ENCODE measurements around the gene KNCN.
A peak's percentile ranks its signal among the peaks of the same experiment; 100 is the strongest.

KNCN gene

GRCh38 chr1:46545784-46546183 lies 5.7 kb downstream of the KNCN start:
- Histone ChIP-seq H3K36me3 (replicated peaks) (no peaks in the 10 kb centered on the region), H3K27me3 (replicated peaks) (peaks cover 45% of the 10 kb centered on the region), H3K4me3 (ENCODE audit: low read depth, low read length) (no peak overlapping the region), H3K27ac (no peak overlapping the region)
- TF ChIP-seq CTCF (IDR thresholded peaks at IDR 0.05; ENCODE audit: low read depth, low read length, missing control alignments): no peak
- DNase-seq: no peak
- in situ Hi-C loops (cut with HindIII; ENCODE audit: low pct_ligation_motif_present, low sequenced_read_pairs): no loop called here

GRCh38 chr1:46544561-46545240 lies 6.7 kb downstream of the KNCN start:
- peaks cover 48% of the 10 kb centered on the region for H3K27me3 ChIP-seq (replicated peaks)
- H3K36me3 ChIP-seq (replicated peaks): no peaks in the 10 kb centered on the region
- no peak for TF ChIP-seq CTCF (IDR thresholded peaks at IDR 0.05; ENCODE audit: low read depth, low read length, missing control alignments)
- DNase-seq: no peak
- no peak overlapping the region for H3K27ac ChIP-seq
- in situ Hi-C loops (cut with HindIII; ENCODE audit: low pct_ligation_motif_present, low sequenced_read_pairs): no loop called here
- H3K4me3 ChIP-seq (ENCODE audit: low read depth, low read length): no peak overlapping the region

GRCh38 chr1:46543761-46544560 lies 7.5 kb downstream of the KNCN start:
- TF ChIP-seq CTCF (IDR thresholded peaks at IDR 0.05; ENCODE audit: low read depth, low read length, missing control alignments): no peak
- in situ Hi-C loops (cut with HindIII; ENCODE audit: low pct_ligation_motif_present, low sequenced_read_pairs): no loop called here
- no peak overlapping the region for H3K27ac ChIP-seq
- DNase-seq: no peak
- no peak overlapping the region for H3K4me3 ChIP-seq (ENCODE audit: low read depth, low read length)
- no peaks in the 10 kb centered on the region for H3K36me3 ChIP-seq (replicated peaks)
- peaks cover 48% of the 10 kb centered on the region for H3K27me3 ChIP-seq (replicated peaks)

GRCh38 chr1:46543382-46543760 lies 8.1 kb downstream of the KNCN start:
- peaks cover 53% of the 10 kb centered on the region for H3K27me3 ChIP-seq (replicated peaks)
- DNase-seq: no peak
- H3K4me3 ChIP-seq (ENCODE audit: low read depth, low read length): no peak overlapping the region
- H3K27ac ChIP-seq: no peak overlapping the region
- no peak for TF ChIP-seq CTCF (IDR thresholded peaks at IDR 0.05; ENCODE audit: low read depth, low read length, missing control alignments)
- no peaks in the 10 kb centered on the region for H3K36me3 ChIP-seq (replicated peaks)
- in situ Hi-C loops (cut with HindIII; ENCODE audit: low pct_ligation_motif_present, low sequenced_read_pairs): no loop called here

- Histone ChIP-seq H3K36me3 (replicated peaks) (no peaks in the 10 kb centered on the region), H3K27ac (no peak overlapping the region), H3K27me3 (replicated peaks) (peaks cover 49% of the 10 kb centered on the region), H3K4me3 (ENCODE audit: low read depth, low read length) (no peak overlapping the region)
- DNase-seq: peak; percentile 56
- no peak for TF ChIP-seq CTCF (IDR thresholded peaks at IDR 0.05; ENCODE audit: low read depth, low read length, missing control alignments)
- in situ Hi-C loops (cut with HindIII; ENCODE audit: low pct_ligation_motif_present, low sequenced_read_pairs): no loop called here
Measured at GRCh38 chr1:46539972-46540371, 11.5 kb downstream of the KNCN start.
